AG04450 (cell line): ENCODE data around the gene COL23A1. TPM values are rescaled to one million over a fixed set of nuclear protein-coding genes. Genes with fewer than 3 reads are reported as not detected.

Experiments used
- CTCF ChIA-PET: fragments of 300-600, 350-600 bp; formaldehyde crosslinking; extraction: SDS; loops from one replicate; lab custom pipeline; 2022; ENCODE audit warnings: antibody characterized with exemption, inconsistent platforms; lab: Charles Lee
- POLR2A ChIA-PET: fragments of 350-600 bp; formaldehyde crosslinking; extraction: SDS; loops from one replicate; lab custom pipeline; 2021; ENCODE audit warnings: antibody characterized with exemption, inconsistent platforms; lab: Yijun Ruan, JAX
- DNase-seq: peaks from one replicate; pipeline ENCODE4 v3.0.0-alpha.2; 2011; ENCODE audit warnings: low read depth, low spot score
- H3K27ac ChIP-seq: one replicate; pipeline ENCODE4 v1.5.1; 2012; ENCODE audit warnings: low read depth, low read length, control low read depth
- H3K27me3 ChIP-seq: one replicate; pipeline ENCODE4 v1.6.0; 2012; ENCODE audit warnings: low read length; ENCODE audit not compliant: control insufficient read depth, insufficient read depth
- H3K4me3 ChIP-seq: 2 replicates; pipeline ENCODE4 v1.5.1; 2011; ENCODE audit warnings: mild to moderate bottlenecking, low read depth, low read length, control low read depth
- H3K9me3 ChIP-seq: 2 replicates; pipeline ENCODE4 v1.5.1; 2012; ENCODE audit warnings: low read length; ENCODE audit not compliant: control insufficient read depth, insufficient read depth
- polyA plus RNA-seq: library from polyadenylated mRNA; depleted of rRNA; stranded (reverse); fragments of >200 nt; gene quantifications from 2 replicates; pipeline ENCODE4 v1.2.3, GENCODE V29; 2011
- TF ChIP-seq, protein P1 (sequence below): IDR thresholded peaks from 2 replicates; pipeline ENCODE4 v1.5.1; 2011; ENCODE audit warnings: low read depth, low read length, control low read depth, inconsistent platforms

COL23A1 gene
- polyA plus RNA-seq, 1 experiment = not detected

DNA sequence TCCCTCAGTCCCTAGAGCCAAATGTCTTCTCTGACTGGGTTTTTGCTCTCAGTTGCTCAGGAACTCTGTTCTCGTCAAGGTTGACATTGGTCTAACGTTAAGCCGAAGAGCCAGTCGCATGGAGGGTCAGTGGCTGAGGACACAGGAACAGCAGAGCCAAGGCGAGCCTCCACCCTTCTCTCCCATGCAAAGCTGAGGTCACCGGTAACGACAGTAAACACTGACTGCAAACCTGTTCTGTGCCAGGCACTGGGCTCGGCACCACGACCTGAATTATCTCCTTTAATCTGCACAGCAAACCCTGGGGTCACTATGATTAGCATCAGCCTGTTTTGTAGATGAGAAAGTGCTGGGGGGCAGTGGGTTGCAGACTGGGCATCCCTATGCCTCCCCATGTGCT is 171.0 kb downstream of the COL23A1 start:
- H3K27ac ChIP-seq = no peak overlapping the region
- CTCF ChIA-PET = no interaction called here
- DNase-seq = no peak
- H3K27me3 ChIP-seq = no peaks in the 10 kb centered on the region
- peaks cover 45% of the 10 kb centered on the region for H3K9me3 ChIP-seq
- TF ChIP-seq, protein P1, sequence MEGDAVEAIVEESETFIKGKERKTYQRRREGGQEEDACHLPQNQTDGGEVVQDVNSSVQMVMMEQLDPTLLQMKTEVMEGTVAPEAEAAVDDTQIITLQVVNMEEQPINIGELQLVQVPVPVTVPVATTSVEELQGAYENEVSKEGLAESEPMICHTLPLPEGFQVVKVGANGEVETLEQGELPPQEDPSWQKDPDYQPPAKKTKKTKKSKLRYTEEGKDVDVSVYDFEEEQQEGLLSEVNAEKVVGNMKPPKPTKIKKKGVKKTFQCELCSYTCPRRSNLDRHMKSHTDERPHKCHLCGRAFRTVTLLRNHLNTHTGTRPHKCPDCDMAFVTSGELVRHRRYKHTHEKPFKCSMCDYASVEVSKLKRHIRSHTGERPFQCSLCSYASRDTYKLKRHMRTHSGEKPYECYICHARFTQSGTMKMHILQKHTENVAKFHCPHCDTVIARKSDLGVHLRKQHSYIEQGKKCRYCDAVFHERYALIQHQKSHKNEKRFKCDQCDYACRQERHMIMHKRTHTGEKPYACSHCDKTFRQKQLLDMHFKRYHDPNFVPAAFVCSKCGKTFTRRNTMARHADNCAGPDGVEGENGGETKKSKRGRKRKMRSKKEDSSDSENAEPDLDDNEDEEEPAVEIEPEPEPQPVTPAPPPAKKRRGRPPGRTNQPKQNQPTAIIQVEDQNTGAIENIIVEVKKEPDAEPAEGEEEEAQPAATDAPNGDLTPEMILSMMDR = no peak
- no peak overlapping the region for H3K4me3 ChIP-seq
- POLR2A ChIA-PET = no interaction called here

DNA sequence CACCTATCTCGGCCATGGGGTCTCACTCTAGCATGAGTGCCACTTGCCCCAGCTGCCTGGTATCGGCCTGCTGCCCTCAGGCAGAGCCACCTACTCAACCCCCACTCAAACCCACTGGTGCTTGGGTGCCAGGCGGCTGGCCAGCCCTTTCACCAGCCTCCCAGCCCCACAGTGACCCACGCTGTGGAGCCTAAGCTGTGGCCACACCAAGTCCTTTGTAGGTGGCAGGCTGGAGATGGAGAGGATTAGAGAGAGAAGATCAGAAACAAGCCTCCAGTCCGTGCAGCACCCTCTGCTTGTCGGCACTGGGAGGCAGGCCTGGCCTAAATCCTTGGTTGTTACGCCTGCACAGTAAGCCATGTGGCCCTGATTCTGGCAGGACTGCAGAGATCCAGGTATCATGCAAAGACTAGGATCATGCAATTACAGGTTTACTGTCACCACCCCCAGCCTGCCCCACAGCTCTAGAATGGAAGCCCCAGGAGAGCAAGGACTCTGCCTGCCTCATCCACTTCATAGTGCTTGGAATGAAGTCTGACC is 171.7 kb downstream of the COL23A1 start:
- CTCF ChIA-PET = no interaction called here
- Histone ChIP-seq H3K4me3 (no peak overlapping the region), H3K27ac (no peak overlapping the region), H3K9me3 (peaks cover 38% of the 10 kb centered on the region), H3K27me3 (no peaks in the 10 kb centered on the region)
- DNase-seq = no peak
- POLR2A ChIA-PET = no interaction called here
- TF ChIP-seq, protein P1 = no peak

DNA sequence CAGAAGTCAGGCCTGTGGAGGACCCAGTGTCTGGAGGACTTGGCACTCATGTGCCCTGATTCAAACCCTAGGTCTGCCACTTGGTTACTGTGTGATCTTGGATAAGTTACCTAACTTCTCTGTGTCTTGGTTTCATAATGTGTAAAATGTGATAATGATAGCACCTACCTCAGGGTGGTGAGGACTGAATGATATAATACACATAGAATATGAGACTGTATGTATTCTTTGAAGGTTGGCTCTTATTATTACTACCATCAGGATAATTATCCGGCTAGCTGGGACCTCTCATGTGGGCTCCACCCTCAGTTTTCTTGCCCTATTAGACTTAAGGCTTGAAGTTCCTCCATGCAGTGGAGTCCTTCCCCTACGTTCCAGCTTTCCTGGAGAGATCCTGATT is 172.2 kb downstream of the COL23A1 start:
- Histone ChIP-seq H3K27me3 (no peaks in the 10 kb centered on the region), H3K4me3 (no peak overlapping the region), H3K27ac (no peak overlapping the region), H3K9me3 (peaks cover 36% of the 10 kb centered on the region)
- TF ChIP-seq, protein P1 = no peak
- no peak for DNase-seq
- ChIA-PET CTCF (no interaction called here), POLR2A (no interaction called here)

DNA sequence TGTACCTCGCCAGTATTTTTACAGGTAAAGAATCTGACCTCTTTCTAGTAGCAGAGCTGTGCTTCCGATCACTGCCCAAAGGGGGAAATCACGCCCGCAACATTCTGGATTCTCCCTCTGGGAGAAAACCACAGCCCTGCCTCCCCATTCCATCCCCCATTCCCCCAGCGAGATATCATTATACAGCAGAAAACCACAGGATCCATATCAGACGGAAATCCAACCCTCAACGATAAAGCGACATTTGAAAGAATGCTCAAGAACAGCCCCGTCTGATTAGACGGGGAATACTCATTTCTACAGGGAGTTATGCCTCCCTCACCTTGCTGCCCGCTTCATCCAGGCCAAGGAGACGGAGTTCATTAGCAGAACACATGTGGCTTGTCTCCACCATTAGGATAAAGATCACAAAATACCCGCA is 172.8 kb downstream of the COL23A1 start:
- no peak overlapping the region for H3K27ac ChIP-seq
- no peaks in the 10 kb centered on the region for H3K27me3 ChIP-seq
- peaks cover 36% of the 10 kb centered on the region for H3K9me3 ChIP-seq
- no peak for DNase-seq
- no peak overlapping the region for H3K4me3 ChIP-seq
- CTCF ChIA-PET = no interaction called here
- TF ChIP-seq, protein P1 = no peak
- POLR2A ChIA-PET = no interaction called here

DNA sequence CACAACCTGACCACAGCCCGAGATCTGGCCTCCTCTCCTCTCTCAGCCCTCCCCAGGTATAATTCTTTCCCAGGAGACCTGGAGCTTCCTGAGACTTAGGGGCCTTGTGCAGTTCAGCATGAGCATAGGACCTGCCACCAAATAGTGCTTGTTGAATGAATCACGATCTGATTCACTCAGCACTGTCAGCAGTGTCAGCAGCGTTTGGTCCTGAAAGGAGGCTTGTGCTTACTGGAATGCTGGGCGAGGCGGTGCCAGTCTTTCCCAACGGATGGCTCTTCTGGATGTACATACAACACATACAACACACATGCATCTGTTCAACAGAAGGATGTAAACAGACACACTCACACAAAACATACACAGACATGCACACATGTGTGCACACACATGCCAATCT is 173.3 kb downstream of the COL23A1 start:
- DNase-seq = no peak
- ChIA-PET POLR2A (no interaction called here), CTCF (no interaction called here)
- Histone ChIP-seq H3K27me3 (no peaks in the 10 kb centered on the region), H3K4me3 (no peak overlapping the region), H3K9me3 (peaks cover 32% of the 10 kb centered on the region), H3K27ac (no peak overlapping the region)
- TF ChIP-seq, protein P1 = no peak
